AG09309 (cell line): Measurements from ENCODE around the gene ACSL1.

Experiments
- DNase-seq: peaks from one replicate; pipeline ENCODE4 v3.0.0-alpha.2; 2010; ENCODE audit warnings: low read depth
- H3K4me3 ChIP-seq: 2 replicates; pipeline ENCODE4 v1.5.1; 2011; ENCODE audit warnings: mild to moderate bottlenecking, low read depth, low read length, moderate library complexity; ENCODE audit not compliant: control insufficient read depth
- TF ChIP-seq, protein P1 (sequence below): IDR thresholded peaks from 2 replicates; pipeline ENCODE4 v1.5.1; 2011; ENCODE audit warnings: mild to moderate bottlenecking, low read depth, low read length, inconsistent platforms; ENCODE audit not compliant: insufficient read depth, control insufficient read depth; ENCODE audit errors: missing control alignments

ACSL1 gene

DNA sequence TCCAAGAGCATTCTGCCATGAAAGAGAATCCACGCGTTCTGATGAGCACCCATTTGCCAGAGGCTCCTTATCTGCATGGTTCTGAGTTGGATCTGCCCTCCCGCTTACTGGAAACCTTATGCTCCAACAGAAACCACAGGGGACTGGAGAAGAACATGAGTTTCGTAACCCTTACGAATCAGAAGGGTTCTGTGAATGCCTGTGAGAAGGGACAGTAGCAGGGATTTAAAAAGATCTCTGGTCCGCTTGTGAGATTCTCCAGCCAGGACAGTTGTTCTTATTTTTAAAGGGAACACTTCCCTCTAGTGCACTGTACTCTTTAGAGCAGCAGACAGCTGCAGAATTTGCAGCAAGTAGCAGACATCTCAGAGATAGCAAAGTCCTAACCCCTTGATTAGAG, 69.4 kb downstream of the ACSL1 start:
- no peak overlapping the region for H3K4me3 ChIP-seq
- DNase-seq: no peak
- TF ChIP-seq, protein P1, sequence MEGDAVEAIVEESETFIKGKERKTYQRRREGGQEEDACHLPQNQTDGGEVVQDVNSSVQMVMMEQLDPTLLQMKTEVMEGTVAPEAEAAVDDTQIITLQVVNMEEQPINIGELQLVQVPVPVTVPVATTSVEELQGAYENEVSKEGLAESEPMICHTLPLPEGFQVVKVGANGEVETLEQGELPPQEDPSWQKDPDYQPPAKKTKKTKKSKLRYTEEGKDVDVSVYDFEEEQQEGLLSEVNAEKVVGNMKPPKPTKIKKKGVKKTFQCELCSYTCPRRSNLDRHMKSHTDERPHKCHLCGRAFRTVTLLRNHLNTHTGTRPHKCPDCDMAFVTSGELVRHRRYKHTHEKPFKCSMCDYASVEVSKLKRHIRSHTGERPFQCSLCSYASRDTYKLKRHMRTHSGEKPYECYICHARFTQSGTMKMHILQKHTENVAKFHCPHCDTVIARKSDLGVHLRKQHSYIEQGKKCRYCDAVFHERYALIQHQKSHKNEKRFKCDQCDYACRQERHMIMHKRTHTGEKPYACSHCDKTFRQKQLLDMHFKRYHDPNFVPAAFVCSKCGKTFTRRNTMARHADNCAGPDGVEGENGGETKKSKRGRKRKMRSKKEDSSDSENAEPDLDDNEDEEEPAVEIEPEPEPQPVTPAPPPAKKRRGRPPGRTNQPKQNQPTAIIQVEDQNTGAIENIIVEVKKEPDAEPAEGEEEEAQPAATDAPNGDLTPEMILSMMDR: no peak

DNA sequence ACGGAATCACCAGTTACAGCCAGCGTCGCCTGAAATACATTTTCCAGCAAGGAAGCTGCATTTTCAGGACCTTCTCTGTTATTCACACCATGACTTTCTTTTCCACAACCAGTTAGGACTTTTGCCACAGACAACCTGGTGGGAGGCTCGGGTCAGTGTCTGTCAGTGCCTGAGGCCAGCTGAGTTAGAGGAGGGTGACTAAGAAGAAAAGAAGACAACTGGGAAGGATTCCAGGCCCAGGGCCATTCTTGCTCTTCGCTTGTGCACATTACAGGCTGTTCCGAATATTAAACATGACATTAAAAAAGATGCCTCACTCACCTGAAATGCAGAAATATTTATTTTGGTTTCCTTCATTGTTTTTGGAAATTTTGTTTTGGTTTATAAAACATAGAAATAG, 70.5 kb downstream of the ACSL1 start:
- TF ChIP-seq, protein P1: no peak
- H3K4me3 ChIP-seq: no peak overlapping the region
- no peak for DNase-seq

DNA sequence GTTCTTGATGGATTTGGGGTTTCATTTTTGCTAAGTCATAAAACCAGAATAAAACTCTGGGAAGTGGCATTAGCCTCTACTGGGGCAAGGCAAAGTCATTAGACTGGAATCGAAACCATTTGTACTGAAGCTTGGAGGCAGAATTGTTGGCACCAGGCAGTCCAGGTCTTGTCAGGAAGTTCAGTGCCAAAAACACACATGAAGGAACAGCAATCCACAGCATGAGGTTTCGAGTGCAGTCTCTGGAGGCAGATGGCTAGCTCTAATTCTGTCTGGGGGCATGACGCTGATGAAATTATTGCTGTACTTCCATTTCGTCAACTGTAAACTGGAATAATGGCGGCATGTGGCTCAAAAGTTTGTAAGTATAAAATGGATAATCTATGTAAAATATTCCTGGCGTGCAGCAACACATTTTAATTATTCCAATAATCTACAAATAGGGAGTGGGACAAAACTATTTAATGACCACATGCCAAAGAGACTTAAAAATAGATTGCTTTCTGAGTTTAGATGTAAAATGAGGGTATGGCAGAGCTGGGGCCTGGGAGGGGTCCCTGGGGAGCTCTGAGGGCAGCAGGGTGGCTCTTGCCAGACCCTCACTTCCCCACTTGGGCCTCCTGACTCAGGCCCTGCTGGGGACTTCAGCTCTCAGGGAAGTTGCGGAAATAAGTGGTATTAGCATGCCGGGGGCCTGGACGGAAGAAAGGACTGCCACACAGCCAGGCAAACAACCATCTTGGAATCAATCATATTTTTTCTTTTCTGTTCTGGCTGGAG, 73.1 kb downstream of the ACSL1 start:
- TF ChIP-seq, protein P1: no peak
- H3K4me3 ChIP-seq: no peak overlapping the region
- DNase-seq: no peak

- no peak overlapping the region for H3K4me3 ChIP-seq
- DNase-seq: no peak
- TF ChIP-seq, protein P1: no peak
Observed at GRCh38 chr4:184751585-184751956, 74.2 kb downstream of the ACSL1 start.

DNA sequence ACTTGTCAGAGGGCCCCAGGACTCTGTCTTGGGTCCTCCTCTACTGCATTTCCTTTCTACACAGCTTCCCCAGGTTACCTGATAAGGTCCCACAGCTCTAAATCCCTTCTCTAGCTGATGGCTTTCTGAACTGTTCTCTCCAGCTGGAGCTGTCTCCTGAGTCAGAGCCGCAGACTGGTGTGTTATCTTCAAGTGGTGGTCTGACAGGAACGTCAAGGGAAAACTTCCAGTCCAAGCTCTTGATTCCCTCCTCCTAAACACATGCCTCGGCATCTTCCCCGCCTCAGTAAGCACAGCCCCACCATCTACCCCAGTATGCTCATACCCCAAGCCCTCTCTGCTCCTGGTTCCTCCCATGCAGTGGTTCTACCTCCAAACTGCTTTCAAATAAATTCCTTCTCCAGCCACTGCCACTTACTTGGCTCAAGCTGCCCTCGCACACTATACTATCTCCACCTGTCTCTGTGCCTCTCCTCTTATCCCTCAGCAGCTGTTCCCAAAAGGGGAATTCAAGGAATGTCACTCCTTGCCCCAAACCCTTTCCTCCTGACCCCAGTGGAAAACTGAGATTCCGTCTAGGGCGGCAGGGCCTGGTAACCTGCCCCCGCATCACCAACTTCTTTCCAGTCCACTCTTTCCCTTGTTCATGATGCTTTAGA, 74.7 kb downstream of the ACSL1 start:
- DNase-seq: no peak
- TF ChIP-seq, protein P1: no peak
- H3K4me3 ChIP-seq: no peak overlapping the region

- no peak for DNase-seq
- TF ChIP-seq, protein P1: no peak
Observed at GRCh38 chr4:184748251-184748652, 77.5 kb downstream of the ACSL1 start.

More at GRCh38 chr4:184748251-184748652, 77.5 kb downstream of the ACSL1 start:
- no peak overlapping the region for H3K4me3 ChIP-seq
